ENCODE measurements around the gene COLEC12.

The COLEC12 gene

GRCh38 chr18:371609-371982 is 128.9 kb downstream of the COLEC12 start:
- TF ChIP-seq, protein P1, sequence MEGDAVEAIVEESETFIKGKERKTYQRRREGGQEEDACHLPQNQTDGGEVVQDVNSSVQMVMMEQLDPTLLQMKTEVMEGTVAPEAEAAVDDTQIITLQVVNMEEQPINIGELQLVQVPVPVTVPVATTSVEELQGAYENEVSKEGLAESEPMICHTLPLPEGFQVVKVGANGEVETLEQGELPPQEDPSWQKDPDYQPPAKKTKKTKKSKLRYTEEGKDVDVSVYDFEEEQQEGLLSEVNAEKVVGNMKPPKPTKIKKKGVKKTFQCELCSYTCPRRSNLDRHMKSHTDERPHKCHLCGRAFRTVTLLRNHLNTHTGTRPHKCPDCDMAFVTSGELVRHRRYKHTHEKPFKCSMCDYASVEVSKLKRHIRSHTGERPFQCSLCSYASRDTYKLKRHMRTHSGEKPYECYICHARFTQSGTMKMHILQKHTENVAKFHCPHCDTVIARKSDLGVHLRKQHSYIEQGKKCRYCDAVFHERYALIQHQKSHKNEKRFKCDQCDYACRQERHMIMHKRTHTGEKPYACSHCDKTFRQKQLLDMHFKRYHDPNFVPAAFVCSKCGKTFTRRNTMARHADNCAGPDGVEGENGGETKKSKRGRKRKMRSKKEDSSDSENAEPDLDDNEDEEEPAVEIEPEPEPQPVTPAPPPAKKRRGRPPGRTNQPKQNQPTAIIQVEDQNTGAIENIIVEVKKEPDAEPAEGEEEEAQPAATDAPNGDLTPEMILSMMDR (IDR thresholded peaks at IDR 0.05; ENCODE audit: low read depth, low read length): no peak
- H3K4me3 ChIP-seq (ENCODE audit: low read depth, low read length): no peak overlapping the region
- no peak for DNase-seq (ENCODE audit: low read depth, low spot score)
- in situ Hi-C loops (cut with HindIII; ENCODE audit: low sequenced_read_pairs): no loop called here

DNA sequence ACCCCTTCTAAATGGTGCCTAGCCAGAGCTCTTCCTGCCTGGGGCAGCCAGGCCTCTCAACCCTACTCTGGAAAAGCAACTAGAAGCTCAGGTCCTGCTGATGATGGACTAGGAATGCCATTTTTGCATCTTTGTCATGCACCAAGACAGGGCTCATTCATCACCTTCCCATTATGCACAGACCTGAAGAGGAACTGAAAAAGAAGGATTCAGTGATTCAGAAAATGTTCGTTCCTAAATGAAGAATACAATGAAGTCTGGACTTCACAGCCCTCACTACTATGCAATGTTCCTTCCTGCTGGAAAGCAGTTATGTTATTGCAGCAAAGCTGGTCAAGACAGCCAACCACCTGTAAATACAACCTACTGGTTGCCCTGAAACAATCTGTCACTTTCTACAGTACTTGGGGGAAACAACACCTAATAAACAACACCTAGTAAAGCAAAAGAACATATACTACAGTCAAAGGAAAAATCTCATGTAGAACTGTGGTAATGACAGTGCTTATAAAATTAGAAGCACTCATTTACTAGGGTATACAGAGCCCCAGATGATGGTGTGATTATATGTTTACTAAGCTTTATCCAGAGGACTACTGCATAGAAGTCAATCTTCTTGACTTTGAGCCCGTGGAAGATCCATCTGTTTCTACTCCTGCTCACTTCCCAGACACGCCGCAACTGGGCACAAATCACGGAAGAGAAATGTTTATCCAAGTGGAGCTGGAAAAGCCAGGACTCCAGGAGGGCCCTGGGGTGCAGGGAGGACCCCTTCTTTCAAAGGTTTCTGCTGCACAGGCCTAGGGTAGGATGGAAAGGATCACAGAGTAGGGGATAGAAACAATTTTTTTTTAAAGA is 129.5 kb downstream of the COLEC12 start:
- in situ Hi-C loops (cut with HindIII; ENCODE audit: low sequenced_read_pairs): no loop called here

DNA sequence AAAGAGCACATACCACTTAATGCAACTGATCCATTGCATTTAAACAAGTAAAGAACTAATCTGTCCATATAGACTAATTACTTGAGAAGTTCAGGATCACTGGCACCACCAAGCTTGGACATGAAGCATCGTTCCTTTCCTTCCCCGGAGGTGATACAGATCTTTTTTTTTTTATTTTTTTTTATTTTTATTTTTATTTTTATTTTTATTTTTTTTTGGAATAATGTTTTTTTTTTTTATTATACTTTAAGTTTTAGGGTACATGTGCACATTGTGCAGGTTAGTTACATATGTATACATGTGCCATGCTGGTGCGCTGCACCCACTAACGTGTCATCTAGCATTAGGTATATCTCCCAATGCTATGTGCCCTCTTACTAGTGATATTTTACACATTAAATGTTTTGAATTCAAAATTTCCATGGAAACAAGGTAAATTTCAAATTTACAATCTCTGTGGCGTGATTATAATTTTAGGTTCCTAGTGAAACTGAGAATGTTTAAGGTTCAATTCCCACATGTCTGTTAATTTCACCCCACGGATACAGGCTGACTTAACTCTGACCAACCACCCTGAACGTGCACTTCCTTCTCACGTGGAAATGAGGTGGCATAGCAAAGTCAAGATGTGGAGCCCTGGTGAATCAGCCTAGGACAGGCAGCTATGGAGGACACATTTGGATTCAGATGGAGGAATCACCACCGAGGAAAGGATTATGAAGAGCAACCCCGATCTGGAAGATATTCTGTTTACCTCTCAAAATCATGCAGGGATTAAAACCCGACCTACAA is 131.1 kb downstream of the COLEC12 start:
- DNase-seq (ENCODE audit: low read depth, low spot score): no peak
- no peak overlapping the region for H3K4me3 ChIP-seq (ENCODE audit: low read depth, low read length)
- TF ChIP-seq, protein P1 (IDR thresholded peaks at IDR 0.05; ENCODE audit: low read depth, low read length): no peak
- in situ Hi-C loops (cut with HindIII; ENCODE audit: low sequenced_read_pairs): no loop called here

More for the DNA sequence above, 129.5 kb downstream of the COLEC12 start:
- H3K4me3 ChIP-seq (ENCODE audit: low read depth, low read length): no peak overlapping the region
- no peak for DNase-seq (ENCODE audit: low read depth, low spot score)
- TF ChIP-seq, protein P1 (IDR thresholded peaks at IDR 0.05; ENCODE audit: low read depth, low read length): no peak

- in situ Hi-C loops (cut with HindIII; ENCODE audit: low sequenced_read_pairs): no loop called here
- no peak for DNase-seq (ENCODE audit: low read depth, low spot score)
- TF ChIP-seq, protein P1 (IDR thresholded peaks at IDR 0.05; ENCODE audit: low read depth, low read length): no peak
- no peak overlapping the region for H3K4me3 ChIP-seq (ENCODE audit: low read depth, low read length)
Observed at GRCh38 chr18:366466-367061, 133.9 kb downstream of the COLEC12 start.

GRCh38 chr18:365651-366050 is 134.8 kb downstream of the COLEC12 start:
- DNase-seq (ENCODE audit: low read depth, low spot score): no peak
- H3K4me3 ChIP-seq (ENCODE audit: low read depth, low read length): no peak overlapping the region
- TF ChIP-seq, protein P1 (IDR thresholded peaks at IDR 0.05; ENCODE audit: low read depth, low read length): no peak
- in situ Hi-C loops (cut with HindIII; ENCODE audit: low sequenced_read_pairs): no loop called here

DNA sequence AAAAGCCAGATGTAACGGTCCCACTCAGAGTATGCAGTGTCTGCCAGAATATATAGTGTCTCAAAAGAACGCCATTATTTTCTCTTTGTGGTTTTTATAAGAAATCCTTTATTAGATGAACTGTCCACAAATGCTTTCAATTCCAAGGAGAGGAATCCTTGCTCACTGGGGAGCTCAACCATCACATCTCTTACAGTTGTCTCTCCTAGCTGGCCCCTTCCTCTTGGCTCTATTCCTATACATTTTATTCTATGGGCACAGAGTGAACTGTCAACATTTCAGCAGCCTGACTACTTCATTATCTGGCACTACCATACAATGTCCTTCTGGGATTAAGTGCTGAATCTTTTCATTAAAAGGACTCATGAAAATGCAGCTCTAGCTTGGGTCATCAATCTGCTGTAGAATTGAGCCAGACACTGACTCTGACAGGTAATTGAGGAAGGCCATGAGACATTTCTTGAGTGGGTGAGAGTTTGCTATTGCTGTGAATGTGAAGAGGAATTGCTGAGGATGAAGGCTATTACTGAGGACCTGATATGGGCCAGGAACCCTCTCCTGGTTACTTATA is 136.2 kb downstream of the COLEC12 start:
- in situ Hi-C loops (cut with HindIII; ENCODE audit: low sequenced_read_pairs): no loop called here
- no peak overlapping the region for H3K4me3 ChIP-seq (ENCODE audit: low read depth, low read length)
- DNase-seq (ENCODE audit: low read depth, low spot score): peak; percentile 56
- TF ChIP-seq, protein P1 (IDR thresholded peaks at IDR 0.05; ENCODE audit: low read depth, low read length): no peak
